Right cardiac atrium (tissue), 5 donors: ENCODE measurements around the gene CCDC191. TPM values are rescaled to one million over a fixed set of nuclear protein-coding genes. Genes with fewer than 3 reads are reported as not detected.

Source experiments
- ATAC-seq, 2 donors: fragments of 200-7000 bp; cut with Tn5 transposase; one replicate each; pipeline versions ENCODE4 v1.8.0 to v1.9.1; 2020; ENCODE audit warnings: moderate library complexity in 2 of 2, mild to moderate bottlenecking in 1 of 2
- DNase-seq, 3 donors: peaks; one replicate each; pipeline ENCODE4 v3.0.0-alpha.2; 2020
- H3K27ac ChIP-seq: one replicate; pipeline ENCODE4 v1.5.1; 2013; ENCODE audit warnings: mild to moderate bottlenecking, low read length, control low read depth, moderate library complexity
- H3K27me3 ChIP-seq: one replicate; pipeline ENCODE4 v1.6.1; 2013; ENCODE audit not compliant: control insufficient read depth, insufficient read depth
- H3K4me1 ChIP-seq: one replicate; pipeline ENCODE4 v1.6.1; 2013; ENCODE audit warnings: low read length; ENCODE audit not compliant: control insufficient read depth, insufficient read depth
- H3K4me3 ChIP-seq: one replicate; pipeline ENCODE4 v1.5.1; 2013; ENCODE audit warnings: low read length, control low read depth
- H3K9me3 ChIP-seq: one replicate; pipeline ENCODE4 v1.6.1; 2013; ENCODE audit warnings: low read length; ENCODE audit not compliant: control insufficient read depth
- WGBS: extraction: QIAGEN DNeasy Blood & Tissue Kit; methylation state at CpG from one replicate; pipeline ENCODE4 v1.1.7; 2013; 5-methylcytosine and 5-hydroxymethylcytosine counted together
- intact Hi-C, 4 donors: fragments of 100-400 bp; cut with DNase I; formaldehyde crosslinking; loops; one replicate each; pipeline versions ENCODE4 v1.11.0 to v1.14.0; 2022 to 2023
- polyA plus RNA-seq: library from polyadenylated mRNA; stranded (reverse); fragments of 200-250 nt; gene quantifications from one replicate; pipeline ENCODE4 v1.2.3, GENCODE V29; 2013
- total RNA-seq, 4 donors: library from RNA; stranded (reverse); fragmentation: NEBNext Ultra II Directional; extraction: Animal tissue kit (Norgen Biotek cat#: 25700); gene quantifications; one replicate each; pipeline ENCODE4 v1.2.1, GENCODE V29; 2021
- donor health status: healthy with polysubstance abuse.
- donor health status: DM: no; HTN: yes; CAD: no.
- donor health status: DM: no; HTN: no; CAD: no.
- donor health status: DM: no; HTN: yes; CAD: no; lungs with severe emphysema.
- donor health status: DM: yes; HTN: yes; CAD: no.

The CCDC191 gene
- total and polyA plus RNA-seq, 5 donors, result 1.4 to 3.1 (median 2.3) TPM

DNA sequence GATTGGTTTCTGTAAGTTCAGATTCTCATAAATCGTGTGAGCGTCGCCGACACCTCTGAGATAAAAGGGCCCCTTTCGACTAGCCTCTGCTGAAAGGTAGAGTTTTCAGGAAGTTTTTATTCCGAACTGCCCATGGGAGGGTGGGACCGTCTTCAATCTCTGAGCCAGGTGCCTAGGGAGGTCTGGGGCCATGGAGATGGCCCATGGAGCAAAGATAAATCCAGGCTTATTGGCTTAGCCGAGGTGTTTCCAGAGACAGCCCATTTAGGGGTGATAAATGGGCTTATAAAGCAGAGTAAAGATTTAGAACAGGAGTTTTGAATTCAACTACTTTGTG, 653 bp upstream of the CCDC191 start:
- no peak for DNase-seq
- ATAC-seq, result peak in 1 of 2 donors; percentile 6
- Histone ChIP-seq H3K27ac (peak overlapping the region; percentile 65), H3K4me3 (peak overlapping the region; percentile 83), H3K9me3 (no peaks in the 10 kb centered on the region), H3K4me1 (no peaks in the 10 kb centered on the region), H3K27me3 (no peaks in the 10 kb centered on the region)
- under 1% methylated on average over 8 of the region's 8 CpGs for WGBS
- intact Hi-C loops, result no loop called here

DNA sequence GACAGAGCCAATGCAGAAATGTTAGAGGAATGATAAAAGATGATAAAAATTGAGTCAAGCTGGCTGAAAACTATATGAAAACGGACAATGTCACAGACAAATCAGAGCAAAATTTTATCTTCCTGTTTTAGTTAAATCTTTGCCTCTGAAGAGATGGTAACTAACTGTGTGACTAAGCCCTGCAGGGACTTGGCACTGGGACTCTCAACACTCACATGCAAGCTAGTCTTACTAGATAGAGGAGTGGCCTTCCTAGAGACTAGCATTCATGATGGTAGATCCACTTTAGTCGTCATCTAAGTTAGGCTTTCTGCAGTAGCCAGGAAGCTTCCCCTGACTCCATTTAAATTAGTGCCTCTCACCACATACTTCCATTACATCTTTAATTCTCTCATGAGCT, 4.1 kb downstream of the CCDC191 start:
- intact Hi-C loops, result no loop called here
- Histone ChIP-seq H3K27me3 (no peaks in the 10 kb centered on the region), H3K27ac (no peak overlapping the region), H3K4me3 (no peak overlapping the region), H3K4me1 (no peaks in the 10 kb centered on the region), H3K9me3 (no peaks in the 10 kb centered on the region)
- ATAC-seq (no peak), DNase-seq (no peak)
- 84% methylated on average over 2 of the region's 2 CpGs for WGBS

DNA sequence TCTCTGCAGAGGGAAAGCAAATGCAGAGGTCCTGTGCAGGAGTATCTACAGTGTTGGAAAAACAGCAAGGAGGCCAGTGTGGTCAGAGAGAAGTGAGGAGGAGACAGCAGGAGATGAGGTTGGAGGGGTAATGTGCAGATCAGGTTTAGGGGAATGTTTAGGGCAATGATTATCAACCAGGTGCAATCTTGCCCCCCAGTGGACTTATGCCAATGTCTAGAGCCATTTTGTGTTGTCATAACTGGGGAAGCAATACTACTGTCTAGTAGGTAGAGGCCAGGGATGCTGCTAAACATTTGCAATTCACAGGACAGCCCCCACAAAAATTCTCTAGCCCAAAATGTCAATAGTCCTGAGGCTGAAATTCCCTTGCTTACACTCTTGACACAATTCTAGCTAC, 13.1 kb downstream of the CCDC191 start:
- no peaks in the 10 kb centered on the region for H3K27me3 ChIP-seq
- ATAC-seq (no peak), DNase-seq (no peak)
- intact Hi-C loops, result no loop called here
- H3K4me1 ChIP-seq, result no peaks in the 10 kb centered on the region
- no peaks in the 10 kb centered on the region for H3K9me3 ChIP-seq
- no peak overlapping the region for H3K4me3 ChIP-seq
- no peak overlapping the region for H3K27ac ChIP-seq

DNA sequence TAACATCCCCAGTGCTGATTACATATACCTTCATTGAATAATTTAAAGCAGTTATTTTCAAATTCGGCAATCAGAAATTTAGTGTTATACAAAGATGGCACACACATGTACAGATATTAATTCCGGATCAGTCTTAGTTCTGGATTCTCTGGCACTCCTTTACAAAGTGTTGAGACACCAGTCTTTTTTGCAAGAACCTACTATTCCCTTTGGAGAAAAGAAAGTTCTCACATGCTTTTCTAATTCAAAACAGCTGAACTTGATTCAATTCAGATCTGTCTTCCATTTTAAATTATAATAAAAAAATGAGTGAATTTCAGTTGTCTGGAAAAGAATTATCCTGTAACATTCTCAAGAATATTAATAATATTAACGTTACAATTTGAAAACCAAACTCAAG, 20.4 kb downstream of the CCDC191 start:
- H3K4me1 ChIP-seq, result no peaks in the 10 kb centered on the region
- no peaks in the 10 kb centered on the region for H3K9me3 ChIP-seq
- WGBS, result 89% methylated on average over 3 of the region's 3 CpGs
- no peak overlapping the region for H3K4me3 ChIP-seq
- H3K27ac ChIP-seq, result no peak overlapping the region
- no peaks in the 10 kb centered on the region for H3K27me3 ChIP-seq
- ATAC-seq (no peak), DNase-seq (no peak)
- intact Hi-C loops, result no loop called here

DNA sequence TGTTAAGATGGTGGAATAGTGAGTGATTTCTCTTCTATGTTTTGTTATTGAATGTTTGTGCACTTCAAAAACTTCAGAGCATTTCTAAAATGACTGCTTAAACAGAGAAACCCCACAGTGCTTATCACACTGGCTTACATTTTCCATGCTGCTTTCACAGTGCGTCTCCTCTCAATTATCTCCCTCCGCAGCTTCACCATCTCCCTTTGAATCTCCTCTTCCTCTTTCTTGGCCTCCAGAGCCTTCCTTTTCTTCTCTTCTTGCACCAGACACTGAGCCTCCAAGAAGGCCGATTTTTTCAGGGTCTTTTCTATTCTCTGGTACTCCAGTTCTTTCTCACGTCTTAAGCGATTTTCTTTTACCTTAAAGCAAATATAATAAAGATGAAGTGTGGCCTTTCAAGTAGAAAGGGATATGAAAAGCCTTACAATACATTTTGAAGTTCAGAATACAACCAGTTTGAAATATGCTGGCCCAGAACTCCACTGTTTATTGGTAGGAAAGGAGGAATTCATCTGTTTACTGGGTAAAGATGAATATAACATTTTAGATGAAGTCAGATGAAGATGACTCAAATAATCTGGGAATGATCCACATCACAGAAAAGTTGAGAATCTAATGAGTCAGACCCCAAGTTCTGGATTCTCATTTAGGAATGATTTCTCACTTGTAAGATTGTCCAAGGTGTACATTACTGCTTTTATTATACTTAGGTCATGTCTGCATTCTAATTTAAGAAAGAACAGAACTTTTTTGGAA, 21.4 kb downstream of the CCDC191 start:
- intact Hi-C loops, result no loop called here
- H3K27ac ChIP-seq, result no peak overlapping the region
- 89% methylated on average over 5 of the region's 5 CpGs for WGBS
- DNase-seq (no peak), ATAC-seq (no peak)
- no peaks in the 10 kb centered on the region for H3K27me3 ChIP-seq
- H3K4me1 ChIP-seq, result no peaks in the 10 kb centered on the region
- no peak overlapping the region for H3K4me3 ChIP-seq
- H3K9me3 ChIP-seq, result no peaks in the 10 kb centered on the region

DNA sequence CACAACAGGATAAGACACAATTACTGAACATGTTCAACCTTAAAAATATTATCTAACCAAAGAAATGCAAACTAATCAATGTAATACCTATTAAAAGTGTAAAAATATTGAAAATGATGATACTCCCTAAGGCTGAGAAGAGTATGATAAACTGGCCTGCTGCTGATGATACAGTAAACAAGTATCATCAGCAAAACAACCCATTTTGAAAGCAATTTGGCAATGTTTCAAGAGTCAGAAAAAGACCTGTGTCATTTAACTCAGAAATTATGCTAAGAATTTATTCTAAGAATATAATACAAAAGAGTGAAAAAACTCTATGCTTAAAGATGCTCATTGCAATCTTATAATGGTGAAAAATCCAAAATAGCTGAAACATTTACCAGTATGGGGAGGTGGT, 22.1 kb downstream of the CCDC191 start:
- intact Hi-C loops, result no loop called here
- ATAC-seq (no peak), DNase-seq (no peak)
- no peak overlapping the region for H3K27ac ChIP-seq
- no peaks in the 10 kb centered on the region for H3K4me1 ChIP-seq
- H3K9me3 ChIP-seq, result no peaks in the 10 kb centered on the region
- H3K27me3 ChIP-seq, result no peaks in the 10 kb centered on the region
- no peak overlapping the region for H3K4me3 ChIP-seq

DNA sequence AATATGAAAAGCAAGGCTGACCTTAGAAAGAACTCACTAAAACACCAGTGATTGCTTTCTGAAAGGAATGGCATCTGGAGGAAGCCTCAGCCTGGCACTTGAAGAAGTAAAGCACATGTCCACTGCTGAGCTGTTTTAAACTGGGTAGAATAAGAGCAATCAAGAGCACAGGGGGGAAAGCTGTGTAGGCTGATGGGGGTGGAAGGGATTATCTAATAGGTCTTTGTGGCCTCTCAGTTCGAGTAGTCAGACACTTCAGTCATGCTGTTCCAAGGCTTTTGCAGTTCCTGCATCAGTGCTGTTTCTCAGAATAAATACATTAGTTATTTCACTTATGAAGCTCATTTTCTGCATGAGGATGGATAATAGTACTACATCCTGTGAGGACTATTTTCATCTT, 22.6 kb downstream of the CCDC191 start:
- no peak for DNase-seq
- Histone ChIP-seq H3K9me3 (no peaks in the 10 kb centered on the region), H3K27me3 (no peaks in the 10 kb centered on the region), H3K4me3 (no peak overlapping the region), H3K27ac (no peak overlapping the region), H3K4me1 (no peaks in the 10 kb centered on the region)
- WGBS, result 72% methylated on average over 1 of the region's 1 CpG
- ATAC-seq, result no peak
- intact Hi-C loops, result no loop called here

DNA sequence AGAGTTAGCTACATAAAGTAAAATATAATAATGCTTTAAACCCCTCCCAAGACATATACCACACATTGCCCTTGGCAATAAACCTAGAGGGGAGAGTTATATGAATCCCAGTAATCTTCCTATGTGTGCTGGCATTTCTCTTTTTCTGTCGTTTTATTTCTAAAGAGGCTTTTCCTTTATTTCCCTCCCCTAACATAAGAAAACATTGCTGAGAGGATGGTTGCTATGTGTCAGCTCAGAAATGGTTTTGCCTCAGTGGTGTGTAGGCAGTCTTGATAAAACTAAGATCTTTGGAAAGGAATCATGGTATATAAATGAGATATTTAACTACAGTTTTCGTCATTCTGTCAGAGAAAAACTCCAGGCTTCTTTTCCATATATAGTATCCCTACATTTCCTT, 30.0 kb downstream of the CCDC191 start:
- DNase-seq, result no peak
- H3K27me3 ChIP-seq, result no peaks in the 10 kb centered on the region
- intact Hi-C loops, result no loop called here
- H3K27ac ChIP-seq, result no peak overlapping the region
- no peaks in the 10 kb centered on the region for H3K4me1 ChIP-seq
- H3K4me3 ChIP-seq, result no peak overlapping the region
- no peaks in the 10 kb centered on the region for H3K9me3 ChIP-seq
- WGBS, result 60% methylated on average over 2 of the region's 2 CpGs
- no peak for ATAC-seq

DNA sequence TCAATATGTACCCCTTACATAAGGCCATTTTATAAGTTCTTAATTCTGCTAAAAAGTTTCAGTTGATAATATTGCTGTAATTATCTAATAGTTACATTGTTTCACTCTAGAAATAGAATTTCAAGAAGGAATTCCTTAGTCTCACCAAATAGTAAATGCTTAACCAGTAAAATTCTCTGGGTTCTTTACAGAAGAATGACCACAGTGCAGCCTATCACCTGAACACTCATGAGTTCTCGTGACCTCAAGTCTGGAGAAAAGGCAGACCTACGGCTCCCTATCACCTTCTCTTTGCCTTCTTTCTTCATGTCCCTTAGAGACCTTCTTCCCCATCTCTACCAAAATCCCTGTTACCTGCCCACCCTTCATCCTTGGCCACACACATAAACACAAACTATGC, 30.9 kb downstream of the CCDC191 start:
- ATAC-seq, result no peak
- intact Hi-C loops, result no loop called here
- WGBS, result 93% methylated on average over 2 of the region's 2 CpGs
- no peak overlapping the region for H3K27ac ChIP-seq
- H3K4me3 ChIP-seq, result no peak overlapping the region
- no peaks in the 10 kb centered on the region for H3K9me3 ChIP-seq
- no peaks in the 10 kb centered on the region for H3K27me3 ChIP-seq
- no peak for DNase-seq
- H3K4me1 ChIP-seq, result no peaks in the 10 kb centered on the region

DNA sequence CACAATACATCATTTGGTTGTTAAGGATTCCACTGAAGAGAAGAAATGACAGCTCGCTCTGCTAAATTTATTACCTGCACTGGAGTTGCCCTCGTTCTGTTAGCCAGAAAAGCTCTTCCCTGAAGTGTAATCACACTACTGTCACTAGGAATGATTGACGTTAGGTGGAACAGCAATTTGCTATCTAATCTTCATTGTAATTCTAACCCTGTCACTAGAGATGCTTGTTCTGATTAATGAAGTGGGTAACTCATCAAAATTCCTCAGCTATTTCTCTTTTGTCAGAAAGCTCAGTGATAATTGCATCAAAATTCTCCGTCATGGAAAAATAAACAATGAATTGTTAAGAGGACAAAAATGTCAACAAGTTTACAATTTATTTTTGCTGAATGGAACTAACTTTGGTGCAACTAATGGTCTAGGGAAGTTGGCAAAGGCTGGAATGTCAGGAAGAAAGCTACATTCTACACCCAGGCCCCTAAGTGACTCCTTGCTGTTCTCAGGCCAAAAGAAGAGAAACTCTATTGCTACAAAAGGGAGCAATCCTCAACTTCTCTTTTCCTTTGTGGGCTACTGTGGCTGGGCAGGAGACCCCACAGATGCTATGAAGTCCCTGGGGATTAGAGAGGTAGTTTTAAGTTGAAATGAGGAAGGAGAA, 34.1 kb downstream of the CCDC191 start:
- Histone ChIP-seq H3K27me3 (no peaks in the 10 kb centered on the region), H3K9me3 (no peaks in the 10 kb centered on the region), H3K4me1 (no peaks in the 10 kb centered on the region), H3K27ac (no peak overlapping the region), H3K4me3 (no peak overlapping the region)
- WGBS, result 77% methylated on average over 4 of the region's 4 CpGs
- ATAC-seq, result no peak
- intact Hi-C loops, result no loop called here
- DNase-seq, result no peak

DNA sequence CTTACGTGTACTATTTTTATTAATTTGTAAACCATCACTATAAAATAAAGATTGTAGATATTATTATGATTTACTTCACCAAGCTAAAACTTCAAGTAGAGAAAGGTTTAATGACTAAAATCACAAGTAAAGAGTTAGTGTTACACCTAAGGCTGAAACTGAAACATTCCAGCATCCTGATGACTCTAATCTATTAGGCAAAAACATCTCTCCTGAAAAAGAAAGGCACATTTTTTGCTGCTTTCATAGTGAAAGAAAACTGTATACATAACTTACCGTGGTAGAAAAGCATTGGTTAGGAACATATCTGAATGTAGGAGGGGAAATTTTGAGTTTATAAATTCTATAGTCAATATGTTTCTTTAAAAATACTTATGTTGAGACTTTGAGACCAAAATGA, 35.4 kb downstream of the CCDC191 start:
- intact Hi-C loops, result no loop called here
- no peaks in the 10 kb centered on the region for H3K27me3 ChIP-seq
- no peaks in the 10 kb centered on the region for H3K9me3 ChIP-seq
- ATAC-seq (no peak), DNase-seq (no peak)
- H3K27ac ChIP-seq, result no peak overlapping the region
- 88% methylated on average over 2 of the region's 2 CpGs for WGBS
- H3K4me1 ChIP-seq, result no peaks in the 10 kb centered on the region
- H3K4me3 ChIP-seq, result no peak overlapping the region

DNA sequence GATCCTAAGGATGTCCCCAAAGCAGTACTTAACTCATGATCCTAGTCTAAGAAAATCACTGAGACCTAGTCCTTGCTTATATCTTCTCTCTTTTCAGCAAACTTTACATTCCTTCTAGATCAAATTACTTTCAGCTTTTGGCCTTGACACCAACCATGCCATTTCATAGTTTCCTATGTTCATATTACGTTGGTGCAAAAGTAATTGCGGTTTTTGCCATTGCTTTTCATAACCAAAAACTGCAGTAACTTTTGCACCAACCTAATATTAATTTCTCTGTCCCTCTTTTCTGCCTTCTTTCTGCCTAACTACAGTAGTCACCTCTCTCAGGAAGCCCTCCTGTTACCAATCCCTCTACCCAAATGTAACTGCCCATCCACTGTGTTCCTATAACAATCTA, 36.8 kb downstream of the CCDC191 start:
- no peak for DNase-seq
- WGBS, result 97% methylated on average over 2 of the region's 2 CpGs
- Histone ChIP-seq H3K27me3 (no peaks in the 10 kb centered on the region), H3K4me1 (no peaks in the 10 kb centered on the region), H3K27ac (no peak overlapping the region), H3K4me3 (no peak overlapping the region), H3K9me3 (no peaks in the 10 kb centered on the region)
- no peak for ATAC-seq
- intact Hi-C loops, result no loop called here
